NCI-H2029 (cell line): ENCODE measurements around the gene KCNK3.
"Not testable (repeated sequence)": the region's sequence is repeated elsewhere in the genome, so short reads cannot be mapped to it uniquely, and the experiment has no call there.

ENCODE experiments used
- DNase-seq: peaks from one replicate; lab custom pipeline; 2025; lab: John Stamatoyannopoulos, UW

Gene KCNK3

GRCh38 chr2:26730549-26731344 is 38.2 kb downstream of the KCNK3 start:
- DNase-seq: no peak

GRCh38 chr2:26731714-26732113 is 39.2 kb downstream of the KCNK3 start:
- DNase-seq: no peak

GRCh38 chr2:26732446-26732845 is 39.9 kb downstream of the KCNK3 start:
- no peak for DNase-seq

DNA sequence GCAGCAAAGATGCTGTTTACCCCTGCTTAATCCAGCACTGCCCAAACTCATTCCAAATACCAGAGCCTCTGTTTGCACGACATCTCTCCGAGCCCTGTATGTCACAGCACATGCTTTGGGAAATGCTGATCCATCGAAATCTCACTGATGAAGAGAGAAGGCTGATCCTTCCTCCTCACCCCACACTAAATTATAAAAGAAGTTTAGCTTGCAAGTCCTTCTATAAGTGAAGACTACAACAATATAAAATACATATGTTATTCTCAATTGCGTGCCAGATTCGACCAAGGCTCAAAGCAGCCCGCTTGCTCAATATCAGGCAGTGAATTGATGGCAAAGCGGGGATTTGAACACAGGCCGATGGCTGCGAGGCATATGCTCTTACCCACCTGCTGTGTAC is 40.9 kb downstream of the KCNK3 start:
- no peak for DNase-seq

DNA sequence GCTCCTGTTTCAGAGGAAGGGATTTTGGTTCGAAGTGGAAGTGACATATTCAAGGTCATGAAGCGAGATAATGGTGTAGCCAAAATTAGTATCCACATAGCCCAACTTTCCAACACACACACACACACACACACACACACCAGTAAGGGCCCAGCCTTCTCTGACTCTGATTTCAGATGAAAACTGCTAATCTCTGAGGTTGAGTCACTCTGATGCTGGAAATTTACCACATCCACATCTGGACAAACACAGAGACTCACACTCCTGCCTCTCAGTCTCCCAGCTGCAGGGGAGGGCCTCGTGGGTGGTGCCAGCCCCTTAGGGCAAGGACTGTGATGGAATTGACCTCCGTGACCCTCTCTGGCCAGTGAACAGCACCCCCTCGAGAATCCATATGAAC is 42.6 kb downstream of the KCNK3 start:
- DNase-seq: no peak

- no peak for DNase-seq
Measured at GRCh38 chr2:26735883-26736588, 43.5 kb downstream of the KCNK3 start.

DNA sequence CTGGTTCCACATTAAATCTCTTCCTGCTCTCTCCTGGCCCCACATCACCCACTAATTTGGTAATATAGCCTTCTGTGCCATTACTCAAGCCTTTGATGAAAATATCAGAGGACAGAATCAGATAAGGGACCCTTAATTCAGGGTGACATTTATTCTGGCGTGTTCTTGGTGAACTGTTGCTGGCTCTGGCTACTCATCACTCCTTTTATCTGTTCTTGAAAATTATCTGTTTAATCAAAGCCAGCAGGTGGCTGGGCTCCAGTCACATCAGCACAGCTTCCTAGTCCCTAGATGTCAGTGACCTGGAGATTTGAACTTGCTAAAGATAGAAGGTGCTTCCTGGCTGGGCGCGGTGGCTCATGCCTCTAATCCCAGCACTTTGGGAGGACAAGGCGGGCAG is 44.7 kb downstream of the KCNK3 start:
- no peak for DNase-seq

GRCh38 chr2:26738481-26738880 is 46.0 kb downstream of the KCNK3 start:
- DNase-seq: no peak

DNA sequence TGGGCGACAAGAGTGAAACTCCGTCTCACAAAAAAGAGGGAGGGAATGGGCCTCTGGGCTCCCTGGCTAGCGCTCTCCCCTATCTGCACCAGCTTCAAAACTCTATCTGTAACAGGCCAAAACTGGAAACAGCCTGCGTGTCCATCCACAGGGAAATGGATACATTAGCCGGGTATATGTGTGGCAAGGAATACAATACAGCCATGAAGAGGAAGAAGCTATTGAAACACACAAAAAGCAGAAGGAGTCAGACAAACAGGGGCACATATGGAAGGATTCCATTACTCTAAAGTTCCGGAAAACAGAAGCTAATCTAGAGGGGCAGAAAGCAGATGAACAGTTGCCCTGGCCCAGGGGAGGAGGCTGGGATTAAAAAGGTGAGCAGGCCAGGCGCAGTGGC is 47.0 kb downstream of the KCNK3 start:
- DNase-seq: no peak

GRCh38 chr2:26740346-26740745 is 47.8 kb downstream of the KCNK3 start:
- no peak for DNase-seq

DNA sequence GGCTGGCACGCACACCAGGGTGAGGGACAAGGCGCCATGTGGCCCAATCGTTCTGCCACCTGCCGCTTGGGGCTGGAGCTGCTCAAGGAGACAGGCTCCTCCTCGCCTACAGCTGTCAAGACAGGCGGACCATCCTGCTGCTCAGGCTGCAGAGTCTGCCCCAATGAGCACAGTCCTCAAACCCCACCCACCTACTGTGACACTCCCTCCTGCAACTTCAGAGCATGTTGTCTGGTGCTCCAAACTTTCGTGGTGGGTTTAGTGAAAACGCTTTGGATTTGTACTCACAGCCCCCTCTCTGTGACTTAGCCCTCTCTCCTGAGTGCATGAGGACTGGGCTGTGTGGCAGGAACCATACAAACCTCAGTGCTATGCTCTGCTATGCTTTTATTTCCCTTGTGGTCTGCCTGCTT is 48.4 kb downstream of the KCNK3 start:
- no peak for DNase-seq

DNA sequence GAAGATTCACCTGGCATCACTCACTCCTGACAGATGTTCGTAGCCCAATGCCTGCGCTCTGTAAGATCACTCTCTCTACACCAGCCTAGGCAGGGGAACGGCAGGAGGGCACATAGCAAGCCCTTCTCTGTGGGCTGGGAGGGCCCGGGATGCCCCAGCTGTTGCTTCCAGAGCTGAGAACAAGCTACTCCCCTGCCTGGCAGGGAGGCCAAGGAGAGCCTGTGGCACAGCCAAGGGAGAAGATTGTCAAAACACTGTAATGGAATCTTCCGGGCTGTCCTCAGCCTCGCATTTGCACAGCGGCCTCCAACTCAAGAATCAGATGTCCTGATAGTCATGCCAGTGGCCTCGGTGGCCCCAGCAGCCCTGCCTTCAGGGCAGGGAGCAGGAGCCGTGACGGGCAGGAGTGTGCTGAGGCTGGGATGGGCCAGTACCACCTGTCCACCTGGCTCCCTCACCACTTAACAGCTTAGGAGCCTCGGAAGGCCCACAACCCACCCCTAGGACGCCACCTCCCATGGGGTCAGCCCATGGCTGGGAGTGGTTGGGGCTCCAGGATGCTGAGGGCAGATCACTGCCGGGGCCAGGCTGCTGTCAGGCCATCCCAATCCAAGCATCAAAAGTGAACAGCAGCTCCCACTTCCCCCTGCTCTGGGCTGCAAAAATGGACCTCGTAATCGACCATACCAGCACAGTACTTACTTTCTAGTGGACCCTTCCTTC is 49.7 kb downstream of the KCNK3 start:
- no peak for DNase-seq

DNA sequence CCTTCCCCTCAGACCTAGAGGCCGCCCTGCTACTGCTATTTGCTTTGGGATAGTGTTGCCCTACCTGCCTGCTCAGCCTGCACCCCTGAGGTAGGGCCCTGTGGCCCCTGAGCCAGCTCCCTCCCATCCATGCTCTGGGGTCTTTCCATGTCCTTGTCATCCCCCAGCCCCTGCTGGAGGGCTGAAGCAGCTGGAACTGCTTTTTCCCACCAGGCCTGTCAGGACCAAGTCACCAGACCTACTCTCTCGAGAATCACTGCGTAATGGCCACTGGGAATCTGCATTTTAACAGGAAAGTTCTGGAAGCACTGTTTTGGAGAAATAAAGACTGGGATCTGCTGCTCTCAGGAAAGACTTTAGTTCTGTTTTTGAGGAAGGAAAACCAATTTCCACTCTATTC is 51.3 kb downstream of the KCNK3 start:
- no peak for DNase-seq

DNA sequence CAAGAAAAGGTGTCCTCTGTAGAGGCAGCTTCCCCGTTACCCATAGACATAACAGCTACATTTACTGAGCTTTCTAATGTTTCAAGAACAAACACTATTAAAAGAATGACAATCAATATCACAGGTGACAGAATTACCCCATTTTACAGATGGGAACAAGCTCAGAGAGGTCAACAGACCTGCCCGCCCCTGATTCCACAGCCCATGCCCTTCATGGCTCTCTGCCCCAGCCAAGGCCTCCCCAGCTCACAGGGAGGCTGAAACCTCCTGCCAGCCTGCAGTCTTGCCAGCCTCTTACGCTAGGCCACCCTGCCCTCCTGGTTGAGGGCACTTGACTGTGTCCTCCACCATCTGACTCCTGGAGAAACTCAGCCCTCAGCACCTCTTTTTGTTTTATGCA is 52.4 kb downstream of the KCNK3 start:
- no peak for DNase-seq

DNA sequence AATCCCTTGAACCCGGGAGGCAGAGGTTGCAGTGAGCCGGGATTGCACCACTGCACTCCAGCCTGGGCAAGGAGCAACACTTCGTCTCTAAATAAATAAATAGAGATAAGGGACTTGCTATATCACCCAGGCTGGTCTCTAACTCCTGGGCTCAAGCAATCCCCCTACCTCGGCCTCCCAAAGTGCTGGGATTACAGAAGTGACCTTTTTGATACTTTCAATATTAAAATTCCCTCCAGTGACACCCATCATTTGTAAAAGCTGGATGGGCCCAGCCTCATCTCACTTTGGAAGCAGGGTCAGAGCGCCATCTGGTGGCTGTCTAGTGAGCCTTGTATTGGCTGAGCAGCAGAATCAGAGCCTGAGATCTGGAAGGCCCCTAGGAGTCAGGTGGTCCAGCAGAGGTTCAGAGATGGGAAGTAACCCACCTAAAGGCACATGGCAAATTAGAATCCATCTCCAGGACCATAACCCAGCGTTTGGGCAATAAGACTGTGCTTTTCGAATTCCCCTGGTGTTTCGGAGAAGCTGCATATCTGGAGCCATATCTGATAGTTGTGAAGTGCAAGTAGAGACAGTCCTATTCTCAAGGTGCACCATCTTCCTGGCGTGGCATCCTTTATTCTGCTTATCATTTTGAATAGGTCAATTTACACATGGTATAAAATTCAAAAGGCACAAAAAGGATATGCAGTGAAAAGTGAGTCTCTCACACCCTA is 53.2 kb downstream of the KCNK3 start:
- peak; percentile 50 for DNase-seq

DNA sequence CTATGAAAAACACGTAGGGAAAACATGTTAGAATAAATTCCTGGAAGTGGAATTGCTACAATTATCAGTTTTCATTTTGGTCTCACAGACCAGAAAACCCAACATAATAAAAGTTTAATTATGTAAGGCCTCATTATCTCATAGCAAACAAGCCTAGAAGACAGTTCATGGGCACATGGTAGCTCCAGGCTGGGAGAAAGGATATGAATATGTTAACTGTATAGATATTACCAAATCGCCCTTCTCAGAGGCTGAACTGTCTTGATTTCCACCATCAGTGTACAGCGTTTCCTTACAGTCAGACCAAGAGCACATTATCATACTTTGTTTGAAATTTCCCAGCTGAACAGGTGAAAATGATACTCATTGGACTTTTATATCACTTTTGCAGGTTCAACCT is 54.4 kb downstream of the KCNK3 start:
- no peak for DNase-seq

DNA sequence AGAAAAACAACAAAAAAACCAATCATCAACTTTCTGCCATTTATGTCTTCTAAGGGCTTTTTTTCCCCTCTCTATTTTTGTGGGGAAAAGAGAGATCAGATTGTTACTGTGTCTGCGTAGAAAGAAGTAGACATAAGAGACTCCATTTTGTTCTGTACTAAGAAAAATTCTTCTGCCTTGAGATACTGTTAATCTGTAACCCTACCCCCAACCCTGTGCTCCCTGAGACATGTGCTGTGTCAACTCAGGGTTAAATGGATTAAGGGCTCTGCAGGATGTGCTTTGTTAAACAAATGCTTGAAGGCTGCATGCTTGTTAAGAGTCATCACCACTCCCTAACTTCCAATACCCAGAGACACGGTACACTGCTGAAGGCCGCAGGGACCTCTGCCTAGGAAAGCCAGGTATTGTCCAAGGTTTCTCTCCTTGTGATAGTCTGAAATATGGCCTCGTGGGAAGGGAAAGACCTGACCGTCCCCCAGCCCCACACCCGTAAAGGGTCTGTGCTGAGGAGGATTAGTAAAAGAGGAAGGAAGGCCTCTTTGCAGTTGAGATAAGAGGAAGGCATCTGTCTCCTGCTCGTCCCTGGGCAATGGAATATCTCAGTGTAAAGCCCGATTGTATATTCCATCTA is 57.4 kb downstream of the KCNK3 start:
- DNase-seq: peak; percentile 9

DNA sequence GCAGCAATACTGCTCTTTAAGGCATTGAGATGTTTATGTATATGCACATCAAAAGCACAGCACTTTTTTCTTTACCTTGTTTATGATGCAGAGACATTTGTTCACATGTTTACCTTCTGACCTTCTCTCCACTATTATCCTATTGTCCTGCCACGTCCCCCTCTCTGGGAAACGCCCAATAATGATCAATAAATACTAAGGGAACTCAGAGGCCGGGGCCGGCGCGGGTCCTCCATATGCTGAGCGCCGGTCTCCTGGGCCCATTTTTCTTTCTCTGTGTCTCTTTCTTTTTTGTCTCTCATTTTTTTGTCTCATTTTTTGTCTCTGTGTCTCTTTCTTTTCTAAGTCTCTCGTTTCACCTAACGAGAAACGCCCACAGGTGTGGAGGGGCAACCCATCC is 57.9 kb downstream of the KCNK3 start:
- not testable (repeated sequence) for DNase-seq

GRCh38 chr2:26752656-26753055 is 60.1 kb downstream of the KCNK3 start:
- no peak for DNase-seq

DNA sequence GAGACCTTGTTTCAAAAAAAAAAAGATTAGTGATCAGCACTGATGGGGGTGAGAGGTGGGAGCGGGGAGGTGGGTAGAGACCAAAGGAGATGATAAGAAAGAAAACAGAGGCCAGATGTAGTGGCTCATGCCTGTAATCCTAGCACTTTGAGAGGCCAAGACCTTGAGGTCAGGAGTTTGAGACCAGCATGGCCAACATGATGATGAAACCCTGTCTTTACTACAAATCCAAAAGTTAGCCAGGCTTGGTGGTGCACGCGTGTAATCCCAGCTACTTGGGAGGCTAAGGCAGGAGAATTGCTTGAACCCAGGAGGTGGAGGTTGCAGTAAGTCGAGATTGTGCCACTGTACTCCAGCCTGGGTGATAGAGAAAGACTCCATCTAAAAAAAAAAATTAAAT is 62.0 kb downstream of the KCNK3 start:
- DNase-seq: no peak

- peak; percentile 43 for DNase-seq
Measured at GRCh38 chr2:26754972-26755670, 62.6 kb downstream of the KCNK3 start.
